Measurements from ENCODE around the gene CCNT2. TPM values are rescaled to one million over a fixed set of nuclear protein-coding genes. Genes with fewer than 3 reads are reported as not detected.
"Not testable (repeated sequence)": the region's sequence is repeated elsewhere in the genome, so short reads cannot be mapped to it uniquely, and the experiment has no call there.

The CCNT2 gene
- total and polyA plus RNA-seq, 9 donors: 25.0 to 48.8 (median 30.8) TPM

DNA sequence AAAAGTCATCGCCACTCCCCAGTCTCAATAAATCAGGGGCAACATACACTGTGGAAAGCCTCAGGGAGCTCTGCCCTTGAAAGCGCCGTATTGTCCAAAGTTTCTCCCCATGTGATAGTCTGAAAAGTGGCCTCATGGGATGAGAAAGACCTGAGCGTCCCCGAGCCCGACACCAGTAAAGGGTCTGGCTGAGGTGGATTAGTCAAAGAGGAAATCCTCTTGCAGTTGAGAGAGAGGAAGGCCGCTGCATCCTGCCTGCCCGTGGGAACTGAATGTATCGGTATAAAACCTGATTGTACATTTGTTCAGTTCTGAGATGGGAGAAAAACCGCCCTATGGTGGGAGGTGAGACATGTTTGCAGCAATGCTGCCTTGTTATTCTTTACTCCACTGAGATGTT, 48.5 kb downstream of the CCNT2 start:
- 67% methylated on average over 6 of the region's 10 CpGs for WGBS (ENCODE audit: insufficient coverage)
- not testable (repeated sequence) for H3K27me3 ChIP-seq (ENCODE audit: control insufficient read depth, insufficient read depth, low read length); DNase-seq; H3K27ac ChIP-seq (ENCODE audit: low read length); H3K36me3 ChIP-seq (ENCODE audit: control insufficient read depth, insufficient read depth, low read length); H3K4me1 ChIP-seq (ENCODE audit: control insufficient read depth, insufficient read depth, low read length); H3K9me3 ChIP-seq (replicated peaks; ENCODE audit: control insufficient read depth, low read depth, low read length); H3K4me3 ChIP-seq (ENCODE audit: low read length)

DNA sequence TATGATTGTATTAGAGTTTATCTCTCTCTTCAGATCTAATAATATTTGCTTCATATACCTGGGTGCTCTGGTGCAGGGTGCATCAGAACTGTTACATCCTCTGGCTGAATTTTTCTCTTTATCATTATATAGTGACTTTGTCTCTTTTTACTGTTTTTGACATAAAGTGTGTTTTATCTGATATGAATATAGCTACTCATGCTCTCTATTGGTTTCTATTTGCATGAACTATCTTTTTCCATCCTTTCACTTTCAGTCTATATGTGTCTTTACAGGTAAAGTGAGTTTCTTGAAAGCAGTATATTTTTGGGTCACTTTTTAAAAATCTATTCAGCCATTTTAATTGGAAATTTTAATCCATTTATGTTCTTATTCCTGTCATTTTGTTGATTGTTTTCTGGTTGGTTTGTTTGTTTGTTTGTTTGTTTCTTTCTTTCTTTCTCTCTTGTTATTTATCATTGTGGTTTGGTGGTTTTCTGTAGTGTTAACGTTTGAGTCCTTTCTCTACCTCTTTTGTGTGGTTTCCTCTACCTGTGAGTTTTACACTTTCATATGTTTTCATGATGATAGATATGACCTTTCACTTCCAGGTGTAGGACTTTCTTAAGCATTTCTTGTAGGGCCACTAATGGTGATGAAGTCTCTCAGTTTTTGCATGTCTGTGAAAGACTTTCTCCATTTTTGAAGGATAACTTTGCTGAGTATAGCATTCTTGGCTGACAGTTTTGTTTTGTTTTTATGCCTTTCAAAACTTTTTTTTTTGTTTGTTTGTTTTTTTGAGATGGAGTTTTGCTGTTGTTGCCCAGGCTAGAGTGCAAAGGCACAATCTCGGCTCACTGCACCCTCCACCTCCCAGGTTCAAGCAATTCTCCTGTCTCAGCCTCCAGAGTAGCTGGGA, 54.9 kb downstream of the CCNT2 start:
- Histone ChIP-seq H3K4me1 (ENCODE audit: control insufficient read depth, insufficient read depth, low read length) (no peaks in the 10 kb centered on the region), H3K27ac (ENCODE audit: low read length) (no peak overlapping the region), H3K9me3 (replicated peaks; ENCODE audit: control insufficient read depth, low read depth, low read length) (peaks cover 8% of the 10 kb centered on the region), H3K36me3 (ENCODE audit: control insufficient read depth, insufficient read depth, low read length) (no peaks in the 10 kb centered on the region), H3K27me3 (ENCODE audit: control insufficient read depth, insufficient read depth, low read length) (no peaks in the 10 kb centered on the region), H3K4me3 (ENCODE audit: low read length) (no peak overlapping the region)
- WGBS (ENCODE audit: insufficient coverage): no CpG with 5 or more reads among the region's 2 CpGs
- no peak for DNase-seq

DNA sequence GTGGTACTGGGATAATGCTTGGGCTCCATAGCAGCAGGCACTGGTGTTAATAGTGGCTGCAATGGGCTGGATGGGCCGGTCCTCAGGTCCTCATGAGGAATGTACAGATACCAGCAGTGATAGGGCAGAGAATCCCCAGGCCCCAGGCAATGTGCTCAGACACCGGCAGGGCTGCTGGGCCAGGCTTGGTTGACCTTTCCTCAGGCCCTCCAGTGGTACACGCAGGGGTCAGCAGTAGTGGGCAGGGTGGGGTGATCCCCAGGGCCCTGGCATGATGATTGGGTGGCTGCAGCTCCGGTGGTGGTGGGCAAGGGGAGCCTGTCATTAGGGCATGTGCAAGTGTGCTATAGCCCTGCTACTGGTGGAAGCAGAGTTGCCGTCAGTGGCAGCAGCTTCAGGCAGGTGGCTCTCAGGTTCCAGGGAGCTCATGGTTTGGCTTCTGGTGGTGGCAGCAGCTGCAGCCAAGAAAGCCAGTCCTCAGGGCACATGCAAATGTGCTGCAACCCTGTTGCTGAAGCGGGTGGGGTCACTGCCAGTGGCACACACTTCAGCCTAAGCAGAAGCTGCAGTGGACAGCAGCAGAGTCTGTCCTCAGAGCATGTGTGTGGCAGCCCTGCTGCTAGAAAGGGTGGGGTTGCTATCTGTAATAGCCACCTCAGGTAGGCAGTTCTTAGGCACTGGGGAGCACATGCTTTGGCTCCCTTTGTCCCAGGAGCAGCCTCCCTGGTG, 56.8 kb downstream of the CCNT2 start:
- no peak overlapping the region for H3K4me3 ChIP-seq (ENCODE audit: low read length)
- H3K36me3 ChIP-seq (ENCODE audit: control insufficient read depth, insufficient read depth, low read length): no peaks in the 10 kb centered on the region
- H3K27me3 ChIP-seq (ENCODE audit: control insufficient read depth, insufficient read depth, low read length): no peaks in the 10 kb centered on the region
- H3K4me1 ChIP-seq (ENCODE audit: control insufficient read depth, insufficient read depth, low read length): no peaks in the 10 kb centered on the region
- DNase-seq: no peak
- H3K9me3 ChIP-seq (replicated peaks; ENCODE audit: control insufficient read depth, low read depth, low read length): peaks cover 8% of the 10 kb centered on the region
- 85% methylated on average over 6 of the region's 6 CpGs for WGBS (ENCODE audit: insufficient coverage)
- H3K27ac ChIP-seq (ENCODE audit: low read length): no peak overlapping the region

DNA sequence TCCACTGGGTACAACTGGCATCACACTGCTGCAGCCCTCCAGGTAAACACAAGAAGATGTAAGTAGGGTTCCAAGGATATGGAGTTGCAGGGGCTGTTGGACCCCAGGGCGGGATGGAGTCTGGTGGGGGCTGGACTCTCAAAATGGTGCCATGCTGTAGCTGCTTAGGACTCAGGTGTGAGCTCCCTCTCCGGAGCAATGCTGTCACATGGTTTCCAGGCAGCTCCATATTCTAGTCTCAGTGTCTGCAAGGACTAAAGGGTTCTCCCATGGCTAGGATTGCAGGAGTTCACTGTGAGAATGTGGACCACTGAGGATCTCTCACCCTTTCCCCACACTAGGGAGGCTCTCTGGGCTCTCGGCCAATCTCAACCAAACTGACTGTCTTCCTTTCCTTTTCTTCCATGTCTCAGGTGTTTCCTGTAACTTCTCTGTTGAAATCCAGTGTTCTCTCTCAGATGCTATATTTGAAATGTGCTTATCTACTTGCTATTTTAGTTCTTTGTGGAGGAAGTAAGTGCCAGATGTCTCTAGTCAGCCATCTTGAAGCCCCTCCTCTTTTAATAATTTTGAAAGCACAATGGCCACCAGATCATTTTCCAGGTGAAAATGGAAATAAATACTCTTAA, 57.6 kb downstream of the CCNT2 start:
- no peaks in the 10 kb centered on the region for H3K36me3 ChIP-seq (ENCODE audit: control insufficient read depth, insufficient read depth, low read length)
- no peak overlapping the region for H3K27ac ChIP-seq (ENCODE audit: low read length)
- H3K27me3 ChIP-seq (ENCODE audit: control insufficient read depth, insufficient read depth, low read length): no peaks in the 10 kb centered on the region
- H3K4me3 ChIP-seq (ENCODE audit: low read length): no peak overlapping the region
- no peaks in the 10 kb centered on the region for H3K4me1 ChIP-seq (ENCODE audit: control insufficient read depth, insufficient read depth, low read length)
- H3K9me3 ChIP-seq (replicated peaks; ENCODE audit: control insufficient read depth, low read depth, low read length): peaks cover 8% of the 10 kb centered on the region
- 80% methylated on average over 2 of the region's 3 CpGs for WGBS (ENCODE audit: insufficient coverage)
- peak; percentile 28 for DNase-seq

DNA sequence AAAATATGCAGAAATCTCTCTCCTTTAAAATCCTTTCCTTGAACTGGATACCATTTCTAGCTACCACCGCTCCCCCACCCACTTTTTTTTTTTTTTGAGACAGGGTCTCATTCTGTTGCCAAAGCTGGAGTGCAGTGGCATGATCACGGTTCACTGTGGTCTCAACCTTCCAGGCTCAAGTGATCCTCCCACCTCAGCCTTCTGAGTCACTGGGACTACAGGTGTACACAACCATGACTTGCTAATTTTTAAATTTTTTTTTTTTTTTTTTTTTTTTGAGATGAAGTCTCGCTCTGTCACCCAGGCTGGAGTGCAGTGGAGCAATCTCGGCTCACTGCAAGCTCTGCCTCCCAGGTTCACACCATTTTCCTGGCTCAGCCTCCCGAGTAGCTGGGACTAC, 58.5 kb downstream of the CCNT2 start:
- H3K4me3 ChIP-seq (ENCODE audit: low read length); H3K4me1 ChIP-seq (ENCODE audit: control insufficient read depth, insufficient read depth, low read length); H3K27me3 ChIP-seq (ENCODE audit: control insufficient read depth, insufficient read depth, low read length); H3K27ac ChIP-seq (ENCODE audit: low read length); H3K36me3 ChIP-seq (ENCODE audit: control insufficient read depth, insufficient read depth, low read length); H3K9me3 ChIP-seq (replicated peaks; ENCODE audit: control insufficient read depth, low read depth, low read length); DNase-seq: not testable (repeated sequence)
- 82% methylated on average over 3 of the region's 5 CpGs for WGBS (ENCODE audit: insufficient coverage)

DNA sequence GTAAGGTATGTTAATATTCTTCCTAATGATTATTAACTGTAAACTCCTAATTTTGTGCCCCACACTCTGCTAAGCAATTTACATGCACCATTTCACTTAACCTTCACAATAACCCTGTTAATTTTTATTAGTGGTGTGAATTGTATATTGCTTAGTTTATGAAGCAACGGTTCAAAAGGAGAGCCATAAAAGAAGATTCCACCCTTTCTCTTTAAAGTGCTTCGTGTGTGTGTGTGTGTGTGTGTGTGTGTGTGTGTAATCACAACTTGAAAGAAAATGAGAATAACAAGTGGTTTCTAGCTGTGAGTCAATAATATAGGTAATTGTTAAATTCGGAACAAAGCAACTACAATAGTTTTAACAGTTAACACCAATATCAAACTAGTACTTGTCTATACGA, 60.6 kb downstream of the CCNT2 start:
- no peak for DNase-seq
- no peaks in the 10 kb centered on the region for H3K36me3 ChIP-seq (ENCODE audit: control insufficient read depth, insufficient read depth, low read length)
- H3K9me3 ChIP-seq (replicated peaks; ENCODE audit: control insufficient read depth, low read depth, low read length): peaks cover 8% of the 10 kb centered on the region
- no peak overlapping the region for H3K27ac ChIP-seq (ENCODE audit: low read length)
- no peak overlapping the region for H3K4me3 ChIP-seq (ENCODE audit: low read length)
- no peaks in the 10 kb centered on the region for H3K27me3 ChIP-seq (ENCODE audit: control insufficient read depth, insufficient read depth, low read length)
- no peaks in the 10 kb centered on the region for H3K4me1 ChIP-seq (ENCODE audit: control insufficient read depth, insufficient read depth, low read length)
- WGBS (ENCODE audit: insufficient coverage): no CpG with 5 or more reads among the region's 4 CpGs

DNA sequence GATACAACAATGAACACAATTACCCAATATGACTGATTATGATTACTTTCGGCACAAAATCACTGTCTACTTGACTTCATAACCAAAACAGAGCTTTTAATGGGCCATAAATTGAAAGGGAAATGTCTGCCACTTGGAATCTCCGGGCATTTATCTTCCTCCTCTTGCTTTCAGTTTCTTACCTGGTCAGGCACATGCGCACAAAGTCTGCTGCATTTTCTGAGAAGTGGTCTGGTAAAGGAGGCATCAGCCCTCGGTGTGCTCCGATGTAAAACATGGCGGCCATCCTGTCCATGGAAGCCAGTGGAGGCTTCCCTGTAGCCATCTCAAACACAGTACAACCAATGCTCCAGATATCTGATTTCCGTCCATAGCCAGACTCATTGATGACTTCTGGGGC, 62.0 kb downstream of the CCNT2 start:
- WGBS (ENCODE audit: insufficient coverage): 79% methylated on average over 5 of the region's 7 CpGs
- no peaks in the 10 kb centered on the region for H3K27me3 ChIP-seq (ENCODE audit: control insufficient read depth, insufficient read depth, low read length)
- no peaks in the 10 kb centered on the region for H3K36me3 ChIP-seq (ENCODE audit: control insufficient read depth, insufficient read depth, low read length)
- DNase-seq: no peak
- H3K4me3 ChIP-seq (ENCODE audit: low read length): no peak overlapping the region
- no peak overlapping the region for H3K27ac ChIP-seq (ENCODE audit: low read length)
- H3K9me3 ChIP-seq (replicated peaks; ENCODE audit: control insufficient read depth, low read depth, low read length): no peaks in the 10 kb centered on the region
- no peaks in the 10 kb centered on the region for H3K4me1 ChIP-seq (ENCODE audit: control insufficient read depth, insufficient read depth, low read length)

DNA sequence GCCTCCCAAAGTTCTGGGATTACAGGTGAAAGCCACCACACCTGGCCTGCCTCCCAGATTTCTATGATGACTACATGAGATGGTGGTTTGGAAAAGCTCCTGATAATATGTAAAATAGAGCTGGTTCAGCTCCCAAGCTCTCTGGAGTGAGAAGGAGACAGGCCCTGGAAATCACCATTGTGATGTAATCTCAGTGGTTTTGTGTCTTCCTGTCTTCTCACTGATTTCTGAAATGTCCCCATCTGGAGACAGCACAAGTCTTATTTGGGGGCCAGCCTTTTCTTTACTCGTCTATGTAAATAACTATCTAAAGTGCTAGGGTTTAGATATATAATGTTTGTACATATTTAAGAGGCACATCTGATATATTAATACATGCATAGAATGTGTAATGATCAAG, 64.0 kb downstream of the CCNT2 start:
- Histone ChIP-seq H3K4me1 (ENCODE audit: control insufficient read depth, insufficient read depth, low read length) (no peaks in the 10 kb centered on the region), H3K27me3 (ENCODE audit: control insufficient read depth, insufficient read depth, low read length) (no peaks in the 10 kb centered on the region), H3K9me3 (replicated peaks; ENCODE audit: control insufficient read depth, low read depth, low read length) (no peaks in the 10 kb centered on the region), H3K27ac (ENCODE audit: low read length) (no peak overlapping the region), H3K36me3 (ENCODE audit: control insufficient read depth, insufficient read depth, low read length) (no peaks in the 10 kb centered on the region), H3K4me3 (ENCODE audit: low read length) (no peak overlapping the region)
- DNase-seq: no peak
- no CpG with 5 or more reads among the region's 1 CpG for WGBS (ENCODE audit: insufficient coverage)

DNA sequence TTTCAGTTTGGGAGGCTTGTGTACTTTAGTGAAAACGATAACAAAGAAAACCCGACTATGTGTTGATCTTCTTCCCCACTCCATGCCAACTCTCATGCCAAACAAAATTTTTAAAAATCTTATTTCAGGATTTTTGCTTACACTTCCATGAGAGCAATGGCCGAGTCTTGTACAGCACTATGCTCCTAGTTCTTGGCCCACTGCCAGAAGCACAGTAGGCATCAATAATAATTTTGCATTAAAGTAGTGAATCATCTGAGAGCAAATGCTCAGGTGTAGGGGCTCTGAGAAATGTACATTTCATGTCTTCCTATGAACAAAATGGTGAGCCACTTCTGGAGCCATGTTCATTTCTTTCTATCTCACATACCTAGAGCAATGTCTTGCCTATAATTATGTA, 66.4 kb downstream of the CCNT2 start:
- H3K36me3 ChIP-seq (ENCODE audit: control insufficient read depth, insufficient read depth, low read length): no peaks in the 10 kb centered on the region
- no peak overlapping the region for H3K4me3 ChIP-seq (ENCODE audit: low read length)
- no peaks in the 10 kb centered on the region for H3K4me1 ChIP-seq (ENCODE audit: control insufficient read depth, insufficient read depth, low read length)
- H3K27me3 ChIP-seq (ENCODE audit: control insufficient read depth, insufficient read depth, low read length): no peaks in the 10 kb centered on the region
- DNase-seq: no peak
- H3K9me3 ChIP-seq (replicated peaks; ENCODE audit: control insufficient read depth, low read depth, low read length): no peaks in the 10 kb centered on the region
- H3K27ac ChIP-seq (ENCODE audit: low read length): no peak overlapping the region
- 90% methylated on average over 2 of the region's 3 CpGs for WGBS (ENCODE audit: insufficient coverage)

DNA sequence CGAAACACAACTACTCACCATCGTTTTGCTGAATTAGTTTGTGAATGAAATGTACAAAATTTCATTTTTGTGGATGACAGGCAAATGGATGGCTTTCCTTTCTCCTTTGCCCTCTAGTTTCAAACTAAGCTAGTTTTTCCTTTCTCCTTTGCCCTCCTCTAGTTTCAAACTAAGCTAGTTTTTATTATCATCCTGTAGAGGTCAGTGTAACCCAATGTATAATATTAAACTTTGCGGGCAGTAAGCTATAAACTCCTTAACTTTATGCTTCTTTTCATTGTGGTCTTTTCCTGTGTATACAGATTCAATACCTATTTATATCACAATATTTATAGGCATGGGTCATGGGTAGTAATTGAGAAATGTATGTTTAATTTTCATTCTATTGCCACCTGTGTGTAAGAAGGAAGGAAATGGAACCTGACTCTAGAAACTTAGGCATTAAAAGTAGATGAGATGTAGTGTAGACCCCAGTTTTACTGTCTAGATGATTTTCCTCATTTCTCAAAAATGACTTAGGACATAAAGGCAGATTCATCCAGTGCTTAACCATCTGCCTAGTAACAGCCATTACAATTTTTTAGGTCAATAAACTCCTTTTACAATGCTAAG, 70.5 kb downstream of the CCNT2 start:
- H3K27ac ChIP-seq (ENCODE audit: low read length): no peak overlapping the region
- H3K9me3 ChIP-seq (replicated peaks; ENCODE audit: control insufficient read depth, low read depth, low read length): no peaks in the 10 kb centered on the region
- H3K27me3 ChIP-seq (ENCODE audit: control insufficient read depth, insufficient read depth, low read length): no peaks in the 10 kb centered on the region
- H3K36me3 ChIP-seq (ENCODE audit: control insufficient read depth, insufficient read depth, low read length): no peaks in the 10 kb centered on the region
- H3K4me1 ChIP-seq (ENCODE audit: control insufficient read depth, insufficient read depth, low read length): no peaks in the 10 kb centered on the region
- WGBS (ENCODE audit: insufficient coverage): no CpG with 5 or more reads among the region's 3 CpGs
- peak; percentile 41 for DNase-seq
- H3K4me3 ChIP-seq (ENCODE audit: low read length): no peak overlapping the region
